Breast epithelium (tissue), 3 donors: Measurements from ENCODE around the gene EEF1G.

Source experiments
- POLR2A ChIP-seq: fragments of 450-650 bp; IDR thresholded peaks from one replicate; pipeline ENCODE4 v1.6.1; 2016; ENCODE audit warnings: antibody characterized with exemption, mild to moderate bottlenecking, moderate library complexity
- TF ChIP-seq, protein P1 (sequence below), 3 donors: fragments of 450-650 bp; IDR thresholded peaks; one replicate each; pipeline ENCODE4 v1.5.1; 2016 to 2017; ENCODE audit warnings: antibody characterized with exemption in 3 of 3, mild to moderate bottlenecking in 3 of 3, moderate library complexity in 3 of 3

- TF ChIP-seq, protein P1, sequence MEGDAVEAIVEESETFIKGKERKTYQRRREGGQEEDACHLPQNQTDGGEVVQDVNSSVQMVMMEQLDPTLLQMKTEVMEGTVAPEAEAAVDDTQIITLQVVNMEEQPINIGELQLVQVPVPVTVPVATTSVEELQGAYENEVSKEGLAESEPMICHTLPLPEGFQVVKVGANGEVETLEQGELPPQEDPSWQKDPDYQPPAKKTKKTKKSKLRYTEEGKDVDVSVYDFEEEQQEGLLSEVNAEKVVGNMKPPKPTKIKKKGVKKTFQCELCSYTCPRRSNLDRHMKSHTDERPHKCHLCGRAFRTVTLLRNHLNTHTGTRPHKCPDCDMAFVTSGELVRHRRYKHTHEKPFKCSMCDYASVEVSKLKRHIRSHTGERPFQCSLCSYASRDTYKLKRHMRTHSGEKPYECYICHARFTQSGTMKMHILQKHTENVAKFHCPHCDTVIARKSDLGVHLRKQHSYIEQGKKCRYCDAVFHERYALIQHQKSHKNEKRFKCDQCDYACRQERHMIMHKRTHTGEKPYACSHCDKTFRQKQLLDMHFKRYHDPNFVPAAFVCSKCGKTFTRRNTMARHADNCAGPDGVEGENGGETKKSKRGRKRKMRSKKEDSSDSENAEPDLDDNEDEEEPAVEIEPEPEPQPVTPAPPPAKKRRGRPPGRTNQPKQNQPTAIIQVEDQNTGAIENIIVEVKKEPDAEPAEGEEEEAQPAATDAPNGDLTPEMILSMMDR (IDR thresholded peaks at IDR 0.05) = no peak
- TF ChIP-seq POLR2A = no peak
Observed at GRCh38 chr11:62613291-62613778, 39.6 kb upstream of the EEF1G start.
